ENCODE results near the gene SEPTIN7. TPM values are rescaled to one million over a fixed set of nuclear protein-coding genes. Genes with fewer than 3 reads are reported as not detected.

SEPTIN7 gene
- total and polyA plus RNA-seq, 2 of the 4 experiments (the other 2 are of a cell fraction): 150 to 239 TPM

DNA sequence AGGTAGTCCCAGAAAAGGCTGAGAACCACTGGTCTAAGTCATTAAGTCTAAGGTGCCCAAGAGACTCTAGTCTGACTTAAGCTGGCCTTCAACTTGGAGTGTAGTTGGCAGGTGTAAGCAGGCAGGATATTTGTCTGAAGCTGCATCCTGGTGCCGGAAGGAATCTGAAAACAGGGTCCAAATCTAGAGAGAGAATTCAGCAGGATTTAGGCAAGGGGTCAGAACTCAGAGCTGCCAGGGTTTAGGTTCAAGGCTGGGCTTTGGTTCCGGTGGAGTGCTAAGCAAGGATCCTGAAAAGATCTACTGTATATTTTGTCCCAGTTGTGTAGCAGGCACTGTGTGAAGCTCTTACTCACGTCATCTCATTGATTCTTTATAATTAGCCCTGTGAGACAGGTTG lies 16.5 kb upstream of the SEPTIN7 start:
- Histone ChIP-seq H3K4me2 (ENCODE audit: low read depth, low read length) (no peak overlapping the region), H2BK20ac (ENCODE audit: low read depth, low read length) (no peak overlapping the region)

More for the DNA sequence above, 16.5 kb upstream of the SEPTIN7 start:
- Histone ChIP-seq H3K23ac (ENCODE audit: low read depth, low read length) (no peak overlapping the region), H4K8ac (ENCODE audit: low read depth in 2 of 2, low read length in 2 of 2) (no peak overlapping the region), H2BK15ac (ENCODE audit: low read depth, low read length) (no peak overlapping the region), H4K91ac (ENCODE audit: insufficient read depth, low read depth, low read length) (no peak overlapping the region), H4K5ac (ENCODE audit: low read depth, low read length) (no peak overlapping the region), H3K36me3 (ENCODE audit: control insufficient read depth, insufficient read depth, low read length) (no peaks in the 10 kb centered on the region), H3K18ac (ENCODE audit: low read depth, low read length) (no peak overlapping the region), H3K79me1 (ENCODE audit: low read depth in 1 of 2, low read length in 2 of 2) (no peaks in the 10 kb centered on the region), H2BK120ac (ENCODE audit: low read depth, low read length) (no peak overlapping the region), H3K56ac (ENCODE audit: extremely low read depth, insufficient read depth, low read length) (no peak overlapping the region), H3K9me3 (ENCODE audit: control insufficient read depth, insufficient read depth, low read length) (no peaks in the 10 kb centered on the region), H4K20me1 (ENCODE audit: insufficient read depth, low read length) (no peaks in the 10 kb centered on the region), H3K27me3 (ENCODE audit: control insufficient read depth, insufficient read depth, low read length) (peaks cover 2% of the 10 kb centered on the region; the same call in 1 of the 2 replicates), H2BK5ac (ENCODE audit: low read depth, low read length, poor library complexity, severe bottlenecking) (no peak overlapping the region), H2AK9ac (replicated peaks; ENCODE audit: low read depth, low read length, poor library complexity) (no peak overlapping the region), H3K27ac (ENCODE audit: insufficient read depth, low read length) (no peak overlapping the region), H3K4me3 (ENCODE audit: insufficient read depth, low read depth, low read length) (no peak overlapping the region), H3K9ac (ENCODE audit: low read depth, low read length) (no peak overlapping the region), H3K14ac (replicated peaks; ENCODE audit: low read depth, low read length) (no peak overlapping the region), H3K4me1 (ENCODE audit: control insufficient read depth, insufficient read depth, low read length) (peaks cover 2% of the 10 kb centered on the region), H3K9me1 (ENCODE audit: insufficient read depth, low read length) (no peaks in the 10 kb centered on the region; the same call in 1 of the 2 replicates), H2AK5ac (ENCODE audit: low read depth, low read length) (no peak overlapping the region), H3K4ac (ENCODE audit: low read depth, low read length) (no peak overlapping the region), H2AFZ (replicated peaks; ENCODE audit: low read length, poor library complexity) (no peak overlapping the region)
- dilution Hi-C loops (cut with HindIII; ENCODE audit: low sequenced_read_pairs, unreplicated experiment) (no loop called here), in situ Hi-C loops (cut with MboI; ENCODE audit: low sequenced_read_pairs) (no loop called here), intact Hi-C loops (cut with micrococcal nuclease) (no loop called here)
- no TSS peak for BruUV-seq (replicated peaks)
- POLR2A ChIA-PET (ENCODE audit: unreplicated experiment): no interaction called here
- CTCF ChIA-PET: no interaction called here
- TF ChIP-seq CTCF (conservative IDR thresholded peaks at IDR 0.05; ENCODE audit: low read depth, low read length) (no peak), MXI1 (IDR thresholded peaks at IDR 0.05; ENCODE audit: borderline replicate concordance, low read depth, low read length) (no peak), RFX5 (IDR thresholded peaks at IDR 0.05; ENCODE audit: low read depth, low read length) (no peak), RAD21 (IDR thresholded peaks at IDR 0.05; ENCODE audit: low read length) (no peak), BHLHE40 (IDR thresholded peaks at IDR 0.05; ENCODE audit: low read depth, low read length) (no peak), RCOR1 (IDR thresholded peaks at IDR 0.05; ENCODE audit: insufficient replicate concordance, low read length) (no peak), FOS (IDR thresholded peaks at IDR 0.05; ENCODE audit: low read depth, low read length) (no peak), POLR2A (IDR thresholded peaks at IDR 0.05; ENCODE audit: low read depth, low read length) (no peak), MAFK (IDR thresholded peaks at IDR 0.05; ENCODE audit: low read depth, low read length) (no peak)
- no CpG with 5 or more reads among the region's 3 CpGs for WGBS, 2 experiments (ENCODE audit: extremely low coverage in 2 of 2, insufficient read length in 1 of 2)
- no peak for DNase-seq
- ATAC-seq (ENCODE audit: low read depth): no peak
